Right cardiac atrium (tissue), 5 donors: ENCODE data around the gene ARG2. TPM values are rescaled to one million over a fixed set of nuclear protein-coding genes. Genes with fewer than 3 reads are reported as not detected.
"Not testable (repeated sequence)": the region's sequence is repeated elsewhere in the genome, so short reads cannot be mapped to it uniquely, and the experiment has no call there.

ENCODE experiments used
- ATAC-seq, 2 donors: fragments of 200-7000 bp; cut with Tn5 transposase; one replicate each; pipeline versions ENCODE4 v1.8.0 to v1.9.1; 2020; ENCODE audit warnings: moderate library complexity in 2 of 2, mild to moderate bottlenecking in 1 of 2
- DNase-seq, 3 donors: peaks; one replicate each; pipeline ENCODE4 v3.0.0-alpha.2; 2020
- H3K27ac ChIP-seq: one replicate; pipeline ENCODE4 v1.5.1; 2013; ENCODE audit warnings: mild to moderate bottlenecking, low read length, control low read depth, moderate library complexity
- H3K27me3 ChIP-seq: one replicate; pipeline ENCODE4 v1.6.1; 2013; ENCODE audit not compliant: control insufficient read depth, insufficient read depth
- H3K4me1 ChIP-seq: one replicate; pipeline ENCODE4 v1.6.1; 2013; ENCODE audit warnings: low read length; ENCODE audit not compliant: control insufficient read depth, insufficient read depth
- H3K4me3 ChIP-seq: one replicate; pipeline ENCODE4 v1.5.1; 2013; ENCODE audit warnings: low read length, control low read depth
- H3K9me3 ChIP-seq: one replicate; pipeline ENCODE4 v1.6.1; 2013; ENCODE audit warnings: low read length; ENCODE audit not compliant: control insufficient read depth
- WGBS: extraction: QIAGEN DNeasy Blood & Tissue Kit; methylation state at CpG from one replicate; pipeline ENCODE4 v1.1.7; 2013; 5-methylcytosine and 5-hydroxymethylcytosine counted together
- intact Hi-C, 4 donors: fragments of 100-400 bp; cut with DNase I; formaldehyde crosslinking; loops; one replicate each; pipeline versions ENCODE4 v1.11.0 to v1.14.0; 2022 to 2023
- polyA plus RNA-seq: library from polyadenylated mRNA; stranded (reverse); fragments of 200-250 nt; gene quantifications from one replicate; pipeline ENCODE4 v1.2.3, GENCODE V29; 2013
- total RNA-seq, 4 donors: library from RNA; stranded (reverse); fragmentation: NEBNext Ultra II Directional; extraction: Animal tissue kit (Norgen Biotek cat#: 25700); gene quantifications; one replicate each; pipeline ENCODE4 v1.2.1, GENCODE V29; 2021
- donor health status: healthy with polysubstance abuse.
- donor health status: DM: no; HTN: yes; CAD: no.
- donor health status: DM: no; HTN: no; CAD: no.
- donor health status: DM: no; HTN: yes; CAD: no; lungs with severe emphysema.
- donor health status: DM: yes; HTN: yes; CAD: no.

ARG2 gene
- total and polyA plus RNA-seq, 5 donors: 0.25 to 0.93 (median 0.61) TPM

DNA sequence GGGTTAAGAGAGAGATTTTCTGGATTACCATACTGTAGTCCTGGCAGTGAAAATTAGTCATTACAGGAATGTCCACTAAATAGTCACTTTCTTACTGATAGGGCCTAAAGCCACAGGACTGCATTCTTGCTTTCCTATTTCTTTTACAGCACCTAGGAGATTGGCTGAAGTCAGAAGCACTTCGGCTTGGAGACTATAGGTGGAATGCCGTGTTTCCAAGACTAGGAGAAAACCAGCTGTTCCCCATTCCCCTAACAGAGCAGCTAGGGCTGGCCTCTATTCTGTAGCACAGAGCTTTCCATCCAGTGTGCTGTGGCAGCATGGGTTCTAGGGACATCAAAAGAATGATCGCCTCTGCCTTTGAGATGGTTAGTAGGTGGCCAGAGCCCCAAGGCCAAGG is 34.7 kb upstream of the ARG2 start:
- intact Hi-C loops: loop anchor here in 3 of 4 donors (10.0 kb wide), 1 partner anchor 120 kb away; the partner anchor contains the start of gene RDH12 (in 3 of the 3)
- DNase-seq (no peak), ATAC-seq (no peak)
- Histone ChIP-seq H3K4me3 (no peak overlapping the region), H3K27ac (no peak overlapping the region), H3K4me1 (no peaks in the 10 kb centered on the region), H3K27me3 (no peaks in the 10 kb centered on the region), H3K9me3 (no peaks in the 10 kb centered on the region)
- 82% methylated on average over 3 of the region's 3 CpGs for WGBS

DNA sequence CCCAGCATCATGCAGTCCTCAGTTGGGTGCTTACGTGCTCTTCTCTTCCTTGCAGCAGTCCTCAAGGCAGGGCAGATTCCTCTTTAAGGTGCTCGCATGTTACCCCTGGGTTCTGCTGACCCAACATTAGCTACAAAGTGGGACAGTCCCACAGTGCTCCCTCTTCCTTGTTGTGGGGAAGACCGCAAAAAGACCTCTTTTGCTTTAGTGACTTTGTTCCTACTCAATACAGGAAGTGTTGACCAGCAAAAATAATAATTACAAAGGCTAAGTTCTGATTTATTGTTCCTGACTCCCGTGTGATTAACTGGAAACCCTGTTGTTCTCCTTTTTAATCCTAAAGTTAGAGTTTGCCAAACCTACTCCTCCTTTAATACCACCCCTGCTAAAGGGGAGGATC is 33.4 kb upstream of the ARG2 start:
- H3K27ac ChIP-seq: no peak overlapping the region
- ATAC-seq: no peak
- H3K4me3 ChIP-seq: no peak overlapping the region
- H3K4me1 ChIP-seq: no peaks in the 10 kb centered on the region
- intact Hi-C loops: loop anchor here in 3 of 4 donors (10.0 kb wide), 1 partner anchor 118 kb away; the partner anchor contains the start of gene RDH12 (in 3 of the 3)
- no peaks in the 10 kb centered on the region for H3K27me3 ChIP-seq
- WGBS: 72% methylated on average over 4 of the region's 4 CpGs
- no peak for DNase-seq
- H3K9me3 ChIP-seq: no peaks in the 10 kb centered on the region

DNA sequence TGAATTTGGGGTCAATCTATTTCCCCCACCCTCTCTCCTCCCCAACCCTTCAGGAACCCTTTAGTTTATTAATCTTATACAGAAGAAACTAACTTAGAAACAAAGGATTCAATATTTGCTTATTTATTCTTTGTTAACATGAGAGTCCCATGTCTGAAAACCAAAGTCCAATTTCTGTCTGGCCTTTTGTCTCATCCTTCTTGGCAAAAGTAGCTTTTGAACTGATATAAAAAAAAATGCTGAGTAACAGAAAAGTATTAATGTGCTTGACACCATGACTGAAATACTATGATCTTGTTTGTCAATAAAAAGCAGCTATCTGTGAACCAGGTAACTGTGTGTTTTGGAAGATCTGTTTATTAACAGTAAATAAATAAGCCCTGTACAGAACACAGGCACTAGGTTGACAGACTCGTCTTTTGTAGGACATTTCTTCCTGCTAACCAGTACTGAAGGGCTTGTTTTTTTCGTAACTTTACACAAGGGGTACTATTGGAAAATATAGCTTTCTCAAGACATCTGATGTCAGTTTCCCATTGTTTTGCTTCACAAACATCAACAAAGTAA is 30.4 kb upstream of the ARG2 start:
- DNase-seq: no peak
- intact Hi-C loops: loop anchor here in 3 of 4 donors (10.0 kb wide), 1 partner anchor 116 kb away; the partner anchor contains the start of gene RDH12 (in 3 of the 3)
- Histone ChIP-seq H3K27me3 (no peaks in the 10 kb centered on the region), H3K9me3 (no peaks in the 10 kb centered on the region), H3K4me1 (no peaks in the 10 kb centered on the region), H3K27ac (no peak overlapping the region), H3K4me3 (no peak overlapping the region)
- ATAC-seq: no peak
- 41% methylated on average over 2 of the region's 2 CpGs for WGBS

DNA sequence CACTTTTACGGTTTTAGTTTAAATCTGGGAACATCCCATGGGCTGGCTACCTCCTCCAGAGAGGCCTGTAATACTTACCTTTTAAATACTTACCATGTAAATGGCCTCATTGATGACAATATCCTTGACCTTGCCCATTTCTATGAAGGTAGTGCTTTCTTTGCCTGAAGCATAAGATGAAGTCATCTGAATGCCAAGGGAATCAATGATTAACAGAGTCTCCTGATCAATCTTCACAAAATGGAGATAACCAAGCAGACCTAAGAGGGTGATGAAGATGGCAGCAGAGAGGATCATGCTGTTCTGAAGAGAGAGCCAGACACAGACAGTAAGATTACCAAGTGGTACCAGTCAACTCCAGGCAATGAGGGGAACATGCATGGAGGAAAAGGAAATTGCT is 26.1 kb upstream of the ARG2 start:
- intact Hi-C loops, H3K27me3 ChIP-seq, H3K4me1 ChIP-seq, ATAC-seq, H3K4me3 ChIP-seq, H3K9me3 ChIP-seq, H3K27ac ChIP-seq, DNase-seq: not testable (repeated sequence)
- WGBS: 0% methylated on average over 1 of the region's 1 CpG

DNA sequence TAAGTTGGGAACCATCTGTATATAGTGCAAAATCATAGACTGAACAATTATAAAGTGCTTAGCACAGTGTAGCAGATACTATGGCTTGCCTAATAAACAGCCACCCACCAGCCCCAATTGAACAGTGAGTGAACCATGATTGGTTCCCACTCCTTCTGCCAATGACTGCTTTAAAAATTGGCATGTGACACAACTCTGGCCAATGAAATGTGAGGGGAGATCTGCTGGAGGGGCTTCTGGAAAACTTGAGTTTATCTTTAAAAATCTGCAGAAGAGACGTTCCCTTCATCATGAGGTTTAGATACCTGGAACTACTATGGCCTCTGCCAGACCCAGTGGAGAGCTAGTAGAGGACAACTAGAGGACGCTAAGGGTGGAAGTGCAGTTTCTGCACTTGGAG is 24.3 kb upstream of the ARG2 start:
- WGBS: 92% methylated on average over 2 of the region's 2 CpGs

DNA sequence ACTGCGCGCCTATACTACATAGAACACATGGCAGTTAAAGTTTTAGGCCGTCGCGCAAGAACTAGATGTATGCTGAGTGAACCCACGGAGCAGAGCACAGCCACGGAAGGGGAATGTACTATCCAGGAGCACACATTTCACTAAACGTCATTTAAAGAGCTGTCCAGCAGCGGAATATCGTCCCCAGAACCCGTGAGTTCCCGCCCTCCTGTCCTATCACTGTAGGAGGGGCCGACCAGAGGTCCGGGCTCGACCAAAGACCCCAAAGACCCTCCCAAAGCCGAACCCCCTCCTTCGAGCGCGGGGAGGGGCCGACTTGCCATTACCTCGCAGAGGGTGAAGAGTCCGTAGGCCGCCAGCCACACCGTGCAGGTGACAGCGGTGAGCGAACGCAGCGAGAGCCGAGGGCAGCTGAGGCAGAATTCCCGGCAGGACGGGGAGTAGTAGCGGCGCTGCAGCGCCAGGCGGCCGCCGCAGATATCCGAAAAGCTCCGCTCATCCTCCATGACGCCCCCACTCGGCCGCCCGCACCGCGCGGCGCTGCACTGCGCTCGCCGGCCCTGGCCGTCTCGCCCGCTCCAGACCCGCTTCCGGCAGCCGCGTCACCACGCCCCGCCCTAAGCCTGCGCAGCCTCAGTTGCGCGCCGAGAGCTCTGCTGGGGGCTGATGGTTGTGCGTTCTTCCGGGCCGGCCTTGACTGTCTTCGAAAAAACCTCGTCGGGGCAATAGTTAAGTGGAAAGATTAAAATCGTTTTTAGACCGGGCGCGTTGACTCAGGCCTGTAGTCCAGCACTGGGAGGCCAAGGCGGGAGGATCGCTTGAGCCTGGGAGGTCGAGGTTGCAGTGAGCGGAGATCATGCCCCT is 19.8 kb upstream of the ARG2 start, which contains the start of gene PIGH:
Gene PIGH (minus strand): TSS at position 571 of the 864 bp plus-strand sequence. CDS start 65 bp downstream, at position 506.
- 4% methylated on average over 77 of the region's 77 CpGs for WGBS
- intact Hi-C loops: no loop called here

More for the DNA sequence above, 24.3 kb upstream of the ARG2 start:
- intact Hi-C loops: no loop called here
- Histone ChIP-seq H3K27me3 (no peaks in the 10 kb centered on the region), H3K4me3 (no peak overlapping the region), H3K9me3 (no peaks in the 10 kb centered on the region), H3K27ac (no peak overlapping the region), H3K4me1 (no peaks in the 10 kb centered on the region)
- no peak for DNase-seq
- no peak for ATAC-seq

DNA sequence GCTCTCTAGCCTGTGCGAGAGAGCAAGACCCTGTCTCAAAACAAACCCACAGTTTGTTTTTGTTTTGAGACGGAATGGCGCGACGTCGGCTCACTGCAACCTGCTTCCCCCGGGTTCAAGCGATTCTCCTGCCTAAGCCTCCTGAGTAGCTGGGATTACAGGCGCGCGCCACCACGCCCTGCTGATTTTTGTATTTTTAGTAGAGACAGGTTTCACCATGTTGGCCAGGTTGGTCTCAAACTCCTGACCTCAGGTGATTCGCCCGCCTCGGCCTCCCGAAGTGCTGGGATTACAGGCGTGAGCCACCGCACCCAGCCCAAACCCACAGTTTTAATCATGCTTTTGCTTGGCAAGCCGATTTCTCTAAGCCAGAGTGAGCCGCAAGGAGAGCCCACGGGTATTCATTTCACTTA is 19.2 kb upstream of the ARG2 start:
- ATAC-seq, H3K9me3 ChIP-seq, H3K27me3 ChIP-seq, H3K4me1 ChIP-seq, DNase-seq, intact Hi-C loops: not testable (repeated sequence)
- peak overlapping the region; percentile 88 for H3K4me3 ChIP-seq
- H3K27ac ChIP-seq: peak overlapping the region; percentile 82
- 86% methylated on average over 21 of the region's 21 CpGs for WGBS

More for the DNA sequence above, 19.8 kb upstream of the ARG2 start, which contains the start of gene PIGH:
- H3K27ac ChIP-seq: peak within 1 kb of the TSS; percentile 82
- H3K4me3 ChIP-seq: peak within 1 kb of the TSS; percentile 88
- no peaks in the 10 kb centered on the region for H3K27me3 ChIP-seq
- ATAC-seq (peak; percentile 100), DNase-seq (peak; percentile 91 to 97 (median 96))
- no peaks in the 10 kb centered on the region for H3K9me3 ChIP-seq
- no peaks in the 10 kb centered on the region for H3K4me1 ChIP-seq

DNA sequence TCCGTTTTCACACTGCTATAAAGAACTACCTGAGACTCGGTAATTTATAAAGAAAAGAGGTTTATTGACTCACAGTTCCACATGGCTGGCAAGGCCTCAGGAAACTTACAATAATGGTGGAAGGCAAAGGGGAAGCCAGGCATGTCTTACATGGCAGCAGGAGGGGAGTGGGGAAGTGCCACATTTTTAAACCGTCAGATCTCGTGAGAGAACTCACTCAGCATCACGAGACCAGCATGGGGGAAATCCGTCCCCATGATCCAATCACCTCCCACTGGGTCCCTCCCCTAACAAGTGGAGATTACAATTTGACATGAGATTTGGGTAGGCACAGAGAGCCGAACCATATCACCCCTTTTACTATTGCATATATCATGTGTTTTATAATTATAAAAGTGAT is 17.6 kb upstream of the ARG2 start:
- DNase-seq: no peak
- 61% methylated on average over 7 of the region's 7 CpGs for WGBS
- H3K9me3 ChIP-seq: no peaks in the 10 kb centered on the region
- no peaks in the 10 kb centered on the region for H3K27me3 ChIP-seq
- intact Hi-C loops: no loop called here
- no peaks in the 10 kb centered on the region for H3K4me1 ChIP-seq
- ATAC-seq: no peak
- no peak overlapping the region for H3K4me3 ChIP-seq
- no peak overlapping the region for H3K27ac ChIP-seq

DNA sequence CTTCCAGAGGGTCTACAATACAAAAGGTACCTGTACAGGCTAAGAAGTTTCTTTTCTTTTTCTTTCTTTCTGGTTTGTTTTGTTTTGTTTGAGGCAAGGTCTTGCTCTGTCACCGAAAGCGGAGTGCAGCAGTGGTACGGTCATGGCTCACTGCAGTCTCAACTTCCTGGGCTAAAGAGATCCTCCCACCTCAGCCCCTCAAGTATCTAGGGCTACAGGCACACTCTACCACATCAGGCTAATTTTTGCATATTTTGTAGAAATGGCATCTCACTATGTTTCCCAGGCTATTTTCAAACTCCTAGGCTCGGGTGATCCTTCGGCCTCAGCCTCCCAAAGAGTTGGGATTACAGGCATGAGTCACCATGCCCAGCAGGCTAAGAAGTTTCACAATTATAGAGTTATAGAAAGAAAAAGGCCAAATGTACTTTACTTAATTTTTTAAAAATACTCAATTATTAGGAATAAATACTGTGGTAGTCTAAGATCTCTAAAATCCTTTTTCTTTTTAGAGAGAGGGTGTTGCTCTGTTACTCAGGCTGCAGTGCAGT is 16.6 kb upstream of the ARG2 start:
- H3K4me3 ChIP-seq: no peak overlapping the region
- intact Hi-C loops: no loop called here
- no peak overlapping the region for H3K27ac ChIP-seq
- no peaks in the 10 kb centered on the region for H3K27me3 ChIP-seq
- WGBS: 69% methylated on average over 5 of the region's 5 CpGs
- ATAC-seq: no peak
- H3K4me1 ChIP-seq: no peaks in the 10 kb centered on the region
- no peaks in the 10 kb centered on the region for H3K9me3 ChIP-seq
- DNase-seq: no peak

DNA sequence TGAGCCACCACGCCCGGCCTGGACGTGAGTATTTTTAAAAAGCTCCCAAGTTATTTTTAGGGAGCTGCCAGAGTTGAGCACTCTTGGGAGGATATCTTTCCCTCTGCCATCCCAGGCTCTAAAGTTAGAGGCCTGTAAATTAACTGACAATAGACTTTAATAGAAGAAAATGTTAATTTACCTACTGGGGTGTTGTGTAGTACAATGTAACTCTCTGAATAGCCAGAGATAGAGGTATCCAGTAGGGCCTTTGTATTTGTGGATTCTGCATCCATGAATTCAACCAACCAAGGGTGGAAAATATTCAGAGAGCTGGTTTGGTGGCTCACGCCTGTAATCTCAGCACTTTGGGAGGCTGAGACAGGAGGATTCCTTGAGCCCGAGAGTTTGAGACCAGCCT is 12.1 kb upstream of the ARG2 start:
- Histone ChIP-seq H3K27ac (no peak overlapping the region), H3K9me3 (no peaks in the 10 kb centered on the region), H3K4me3 (no peak overlapping the region), H3K27me3 (no peaks in the 10 kb centered on the region), H3K4me1 (no peaks in the 10 kb centered on the region)
- intact Hi-C loops: no loop called here
- WGBS: 90% methylated on average over 5 of the region's 5 CpGs
- ATAC-seq (no peak), DNase-seq (no peak)
